Astrocyte of the cerebellum (primary cell): ENCODE measurements around the gene VCY1B.
"Not testable (repeated sequence)": the region's sequence is repeated elsewhere in the genome, so short reads cannot be mapped to it uniquely, and the experiment has no call there.

Experiments
- DNase-seq: peaks from one replicate; pipeline ENCODE4 v3.0.0-alpha.2; 2011; ENCODE audit warnings: low read depth
- H3K4me3 ChIP-seq: 2 replicates; pipeline ENCODE4 v1.5.1; 2011; ENCODE audit warnings: mild to moderate bottlenecking, low read depth, low read length, moderate library complexity
- CTCF ChIP-seq: IDR thresholded peaks from 2 replicates; pipeline ENCODE4 v1.5.1; 2012; ENCODE audit warnings: low read length, low read depth, moderate library complexity, mild to moderate bottlenecking; ENCODE audit errors: missing control alignments
- in situ Hi-C: cut with HindIII; loops from 2 replicates; pipeline ENCODE4 v1.10.0; 2017; ENCODE audit warnings: low sequenced_read_pairs

VCY1B gene

GRCh38 chrY:14055927-14056326 is at the start of gene VCY1B:
Gene VCY1B, plus strand, starts transcription at chrY:14056227. Its CDS starts 63 bp downstream, at chrY:14056290.
- in situ Hi-C loops, DNase-seq, H3K4me3 ChIP-seq: not testable (repeated sequence)

- in situ Hi-C loops, DNase-seq, H3K4me3 ChIP-seq: not testable (repeated sequence)
Observed at GRCh38 chrY:14011916-14012315, 44.1 kb upstream of the VCY1B start.

- H3K4me3 ChIP-seq, in situ Hi-C loops, DNase-seq: not testable (repeated sequence)
Observed at GRCh38 chrY:14030395-14030794, 25.6 kb upstream of the VCY1B start.

GRCh38 chrY:14085877-14086276 is 29.9 kb downstream of the VCY1B start:
- no peak for TF ChIP-seq CTCF
- H3K4me3 ChIP-seq: no peak overlapping the region
- no peak for DNase-seq
- in situ Hi-C loops: no loop called here
